WTC11 (cell line): ENCODE results near the gene MYO3A. TPM values are rescaled to one million over a fixed set of nuclear protein-coding genes. Genes with fewer than 3 reads are reported as not detected.

ENCODE experiments used
- ATAC-seq: fragments of 200-7000 bp; cut with Tn5 transposase; 2 replicates; pipeline ENCODE4 v1.10.0; 2021; ENCODE audit warnings: mild to moderate bottlenecking, moderate library complexity
- CTCF ChIA-PET: fragments of 300-600 bp; sonication (Branson Sonifier 250); formaldehyde crosslinking; loops from one replicate; lab custom pipeline; 2021; ENCODE audit warnings: antibody characterized with exemption; lab: Charles Lee
- POLR2A ChIA-PET: fragments of 350-600 bp; sonication (Branson Sonifier 250); formaldehyde crosslinking; loops from one replicate; lab custom pipeline; 2021; ENCODE audit warnings: antibody characterized with exemption; lab: Charles Lee
- DNase-seq: peaks from one replicate; pipeline ENCODE4 v3.0.0; 2021; ENCODE audit warnings: low spot score
- H3K27ac Mint-ChIP-seq: 2 replicates; pipeline ENCODE4 v1.8.0; 2021; ENCODE audit warnings: mixed read lengths
- H3K27me3 Mint-ChIP-seq: 2 replicates; pipeline ENCODE4 v1.8.0; 2021; ENCODE audit warnings: low read depth, mild to moderate bottlenecking, moderate library complexity, mixed read lengths
- H3K36me3 Mint-ChIP-seq: 2 replicates; pipeline ENCODE4 v1.8.0; 2021; ENCODE audit warnings: mixed read lengths
- H3K4me1 Mint-ChIP-seq: 2 replicates; pipeline ENCODE4 v1.8.0; 2022; ENCODE audit warnings: mixed read lengths
- H3K4me3 Mint-ChIP-seq: 2 replicates; pipeline ENCODE4 v1.8.0; 2021; ENCODE audit warnings: mild to moderate bottlenecking, moderate library complexity, mixed read lengths
- H3K9me3 Mint-ChIP-seq: 2 replicates; pipeline ENCODE4 v1.8.0; 2021; ENCODE audit warnings: mixed read lengths
- AFF4 ChIP-seq: sonication (generic); formaldehyde crosslinking; IDR thresholded peaks from 2 replicates; pipeline ENCODE4 v1.8.1; 2023; ENCODE audit warnings: mild to moderate bottlenecking, missing genetic modification reagents, borderline replicate concordance
- ATF1 ChIP-seq: sonication (generic); formaldehyde crosslinking; IDR thresholded peaks from 2 replicates; pipeline ENCODE4 v1.8.1; 2023; ENCODE audit warnings: mild to moderate bottlenecking, moderate library complexity, missing genetic modification reagents
- CREB1 ChIP-seq: sonication (generic); formaldehyde crosslinking; IDR thresholded peaks from 2 replicates; pipeline ENCODE4 v1.8.0; 2023; ENCODE audit warnings: mild to moderate bottlenecking, missing genetic modification reagents
- E2F4 ChIP-seq: sonication (generic); formaldehyde crosslinking; IDR thresholded peaks from 2 replicates; pipeline ENCODE4 v1.8.1; 2022; ENCODE audit warnings: low read depth, mild to moderate bottlenecking, moderate library complexity, missing genetic modification reagents, borderline replicate concordance
- E2F5 ChIP-seq: sonication (generic); formaldehyde crosslinking; IDR thresholded peaks from 2 replicates; pipeline ENCODE4 v1.8.1; 2022; ENCODE audit warnings: mild to moderate bottlenecking, moderate library complexity, missing genetic modification reagents
- IRF2 ChIP-seq: sonication (generic); formaldehyde crosslinking; IDR thresholded peaks from 2 replicates; pipeline ENCODE4 v1.8.0; 2022; ENCODE audit warnings: low read depth, missing genetic modification reagents, borderline replicate concordance
- JAZF1 ChIP-seq: fragments of 250-450 bp; sonication (Bioruptor Pico); IDR thresholded peaks from 2 replicates; pipeline ENCODE4 v1.9.0; 2021; ENCODE audit warnings: moderate library complexity, mild to moderate bottlenecking, inconsistent platforms
- MAX ChIP-seq: sonication (generic); formaldehyde crosslinking; IDR thresholded peaks from 2 replicates; pipeline ENCODE4 v1.8.0; 2022; ENCODE audit warnings: mild to moderate bottlenecking, missing genetic modification reagents
- MYBL2 ChIP-seq: sonication (generic); formaldehyde crosslinking; IDR thresholded peaks from 2 replicates; pipeline ENCODE4 v1.8.1; 2023; ENCODE audit warnings: mild to moderate bottlenecking, moderate library complexity, missing genetic modification reagents
- NFATC4 ChIP-seq: fragments of 250-450 bp; sonication (Bioruptor Pico); IDR thresholded peaks from 2 replicates; pipeline ENCODE4 v1.9.0; 2021; ENCODE audit warnings: mild to moderate bottlenecking
- PRRX2 ChIP-seq: fragments of 250-450 bp; sonication (Bioruptor Pico); IDR thresholded peaks from 2 replicates; pipeline ENCODE4 v1.8.0; 2021; ENCODE audit warnings: mild to moderate bottlenecking
- RELA ChIP-seq: sonication (generic); formaldehyde crosslinking; IDR thresholded peaks from 2 replicates; pipeline ENCODE4 v1.8.1; 2022; ENCODE audit warnings: missing genetic modification reagents, mild to moderate bottlenecking, borderline replicate concordance
- SMAD3 ChIP-seq: sonication (generic); formaldehyde crosslinking; IDR thresholded peaks from 2 replicates; pipeline ENCODE4 v1.8.0; 2022; ENCODE audit warnings: missing genetic modification reagents, mild to moderate bottlenecking, borderline replicate concordance
- SP1 ChIP-seq: sonication (generic); formaldehyde crosslinking; conservative IDR thresholded peaks from 2 replicates; pipeline ENCODE4 v1.8.1; 2022; ENCODE audit warnings: missing genetic modification reagents
- ZNF232 ChIP-seq: sonication (generic); formaldehyde crosslinking; IDR thresholded peaks from 2 replicates; pipeline ENCODE4 v1.8.0; 2022; ENCODE audit warnings: mild to moderate bottlenecking, missing genetic modification reagents
- ZNF317 ChIP-seq: sonication (generic); formaldehyde crosslinking; IDR thresholded peaks from 2 replicates; pipeline ENCODE4 v1.8.1; 2023; ENCODE audit warnings: low read depth, mild to moderate bottlenecking, moderate library complexity, missing genetic modification reagents, borderline replicate concordance
- ZNF396 ChIP-seq: fragments of 250-450 bp; sonication (Bioruptor Pico); IDR thresholded peaks from 2 replicates; pipeline ENCODE4 v1.8.0; 2021; ENCODE audit warnings: mild to moderate bottlenecking, moderate library complexity, borderline replicate concordance
- ZSCAN18 ChIP-seq: fragments of 250-450 bp; sonication (Bioruptor Pico); IDR thresholded peaks from 2 replicates; pipeline ENCODE4 v2.1.2; 2022; ENCODE audit warnings: mild to moderate bottlenecking, moderate library complexity
- total RNA-seq: library from RNA; stranded (reverse); gene quantifications from 3 replicates; pipeline ENCODE4 v1.2.3, GENCODE V29; 2021

Gene MYO3A
- total RNA-seq, 1 experiment from 2014 or later = 3.7 TPM

- peaks cover 20% of the 10 kb centered on the region for H3K4me1 Mint-ChIP-seq
- DNase-seq (no peak), ATAC-seq (no peak)
- H3K36me3 Mint-ChIP-seq = peaks cover 7% of the 10 kb centered on the region; the same call in 1 of the 2 replicates
- no peaks in the 10 kb centered on the region for H3K27me3 Mint-ChIP-seq
- no peak for TF ChIP-seq PRRX2 (CRISPR knock-in tag)
- TF ChIP-seq E2F5 (CRISPR knock-in tag) = no peak
- TF ChIP-seq JAZF1 (CRISPR knock-in tag) = no peak
- TF ChIP-seq IRF2 = no peak
- no peak for TF ChIP-seq RELA (CRISPR knock-in tag)
- TF ChIP-seq MAX (CRISPR knock-in tag) = no peak
- no peak for TF ChIP-seq SP1 (CRISPR knock-in tag)
- no peak for TF ChIP-seq ZNF232 (CRISPR knock-in tag)
- CTCF ChIA-PET = no interaction called here
- H3K4me3 Mint-ChIP-seq = no peak overlapping the region
- no peak overlapping the region for H3K27ac Mint-ChIP-seq
- POLR2A ChIA-PET = no interaction called here
- H3K9me3 Mint-ChIP-seq = peaks cover 20% of the 10 kb centered on the region
Observed at GRCh38 chr10:26015092-26015491, 81.1 kb downstream of the MYO3A start.

GRCh38 chr10:26022831-26023230 lies 88.8 kb downstream of the MYO3A start:
- TF ChIP-seq ATF1 (CRISPR knock-in tag) (no peak), E2F4 (no peak), SMAD3 (no peak), MYBL2 (CRISPR knock-in tag) (no peak), CREB1 (CRISPR knock-in tag) (no peak), ZNF317 (CRISPR knock-in tag) (no peak)
- no peaks in the 10 kb centered on the region for H3K9me3 Mint-ChIP-seq
- no peak overlapping the region; the same call in 1 of the 2 replicates for H3K27ac Mint-ChIP-seq
- POLR2A ChIA-PET = no interaction called here
- peaks cover 54% of the 10 kb centered on the region for H3K4me1 Mint-ChIP-seq
- no peaks in the 10 kb centered on the region for H3K36me3 Mint-ChIP-seq
- DNase-seq (no peak), ATAC-seq (no peak)
- H3K27me3 Mint-ChIP-seq = no peaks in the 10 kb centered on the region
- H3K4me3 Mint-ChIP-seq = no peak overlapping the region
- CTCF ChIA-PET = no interaction called here

- no peak for TF ChIP-seq ZNF396
- TF ChIP-seq NFATC4 = no peak
- no peak for TF ChIP-seq ZSCAN18
- TF ChIP-seq E2F4 = no peak
- TF ChIP-seq AFF4 = no peak
Observed at GRCh38 chr10:26024303-26024702, 90.3 kb downstream of the MYO3A start.

More at GRCh38 chr10:26024303-26024702, 90.3 kb downstream of the MYO3A start:
- peaks cover 64% of the 10 kb centered on the region for H3K4me1 Mint-ChIP-seq
- H3K27ac Mint-ChIP-seq = peak overlapping the region; percentile 46; the same call in 1 of the 2 replicates
- POLR2A ChIA-PET = no interaction called here
- H3K4me3 Mint-ChIP-seq = no peak overlapping the region
- CTCF ChIA-PET = no interaction called here
- DNase-seq (no peak), ATAC-seq (no peak)
- no peaks in the 10 kb centered on the region for H3K27me3 Mint-ChIP-seq
- H3K9me3 Mint-ChIP-seq = no peaks in the 10 kb centered on the region
- H3K36me3 Mint-ChIP-seq = no peaks in the 10 kb centered on the region
